Putamen (tissue), 1 donor: Measurements from ENCODE around the gene MYH9.

Experiments
- DNase-seq: peaks from one replicate; pipeline ENCODE4 v3.0.0-alpha.2; 2016; ENCODE audit warnings: low spot score

Gene MYH9

GRCh38 chr22:36367479-36367878 lies 20.3 kb downstream of the MYH9 start:
- DNase-seq: no peak

DNA sequence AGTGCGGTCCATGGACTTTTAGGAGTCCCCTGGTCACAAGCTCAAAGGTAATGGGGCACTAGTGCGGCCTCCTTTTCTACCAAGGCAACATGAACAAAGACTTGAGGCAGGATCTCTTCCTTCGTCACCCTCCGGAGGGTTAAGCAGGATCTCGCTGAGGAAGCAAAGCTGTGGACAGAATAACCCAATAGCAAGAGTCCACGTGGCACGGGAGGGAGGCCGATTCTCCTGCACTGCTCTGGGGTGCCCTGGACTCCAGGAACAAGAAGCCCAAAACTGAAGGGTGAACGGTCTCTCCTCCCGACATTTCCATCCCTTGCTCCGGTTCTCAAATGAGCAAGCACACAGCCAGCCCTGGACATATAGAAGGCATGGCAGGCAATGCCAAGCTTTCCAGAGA lies 20.7 kb downstream of the MYH9 start:
- DNase-seq: no peak

DNA sequence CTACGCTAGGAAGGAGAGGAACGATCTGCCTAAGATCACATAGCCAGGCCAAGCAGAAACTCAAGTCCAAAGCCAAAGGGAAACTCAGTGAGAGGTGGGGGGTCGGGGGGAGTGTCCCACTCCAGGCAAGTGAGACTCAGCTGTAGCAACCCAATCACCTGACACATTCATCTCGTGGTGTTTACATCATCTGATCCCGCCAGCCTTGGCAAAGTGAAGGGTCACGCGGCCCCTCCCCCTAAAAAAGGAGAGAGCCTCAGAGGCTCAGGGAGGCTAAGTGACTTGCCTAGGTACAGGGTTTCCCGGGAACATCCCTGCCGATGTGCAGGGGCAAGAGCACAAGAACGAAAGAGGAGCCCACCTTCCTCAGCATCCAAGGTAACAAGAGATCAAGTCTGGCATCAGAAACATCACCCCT lies 21.5 kb downstream of the MYH9 start:
- no peak for DNase-seq

DNA sequence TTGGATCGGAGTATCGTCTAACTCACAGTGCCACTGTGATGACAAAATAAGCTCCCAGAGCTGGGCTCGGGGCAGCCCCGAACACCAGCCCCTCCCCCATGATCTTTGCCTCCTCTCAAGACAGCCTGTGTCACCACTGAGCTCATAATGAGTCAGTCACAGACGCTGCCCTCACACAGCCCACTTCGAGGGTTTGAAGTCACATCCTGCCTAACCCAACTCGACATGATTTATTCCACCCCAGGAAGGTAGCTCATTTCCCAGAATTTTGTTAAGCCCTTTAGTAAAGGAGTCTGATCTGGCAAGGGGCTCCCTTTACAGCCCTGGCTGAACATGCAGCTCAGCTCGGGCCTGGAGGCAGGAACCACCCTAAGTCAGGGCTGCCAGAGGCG lies 22.8 kb downstream of the MYH9 start:
- DNase-seq: no peak

- DNase-seq: no peak
Observed at GRCh38 chr22:36364255-36365019, 23.3 kb downstream of the MYH9 start.

DNA sequence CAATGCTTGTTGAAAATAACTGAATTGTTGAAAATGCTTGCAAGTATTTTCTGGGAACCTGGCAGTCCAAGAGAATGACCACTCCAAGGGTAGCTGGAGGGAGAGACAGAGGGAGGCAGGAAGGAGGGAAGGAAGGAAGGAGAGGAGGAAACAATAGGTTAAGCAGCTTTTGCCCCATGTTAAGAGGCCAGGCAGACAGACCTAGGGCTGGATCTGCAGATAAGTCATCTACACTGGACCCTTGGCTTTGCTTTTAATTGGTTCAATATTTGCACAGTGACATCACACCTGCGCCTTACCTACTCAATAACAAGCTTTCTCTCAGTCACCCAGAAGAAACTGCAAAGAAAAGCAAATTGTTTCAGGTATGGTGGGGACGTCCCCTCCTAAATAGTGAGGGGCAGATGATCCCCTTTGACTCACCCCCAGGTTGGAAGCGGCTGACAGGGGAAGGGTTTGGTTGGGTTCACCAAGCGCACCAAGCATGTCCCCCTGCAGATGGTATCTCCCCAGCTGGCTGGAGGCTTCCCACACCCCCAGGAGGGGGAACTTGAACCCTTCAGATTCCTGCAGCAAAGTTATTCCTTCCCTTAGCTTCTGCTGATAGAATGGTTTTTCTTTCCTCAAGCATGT lies 24.3 kb downstream of the MYH9 start:
- no peak for DNase-seq

- no peak for DNase-seq
Observed at GRCh38 chr22:36362932-36363331, 24.8 kb downstream of the MYH9 start.

GRCh38 chr22:36362075-36362474 lies 25.7 kb downstream of the MYH9 start:
- no peak for DNase-seq

DNA sequence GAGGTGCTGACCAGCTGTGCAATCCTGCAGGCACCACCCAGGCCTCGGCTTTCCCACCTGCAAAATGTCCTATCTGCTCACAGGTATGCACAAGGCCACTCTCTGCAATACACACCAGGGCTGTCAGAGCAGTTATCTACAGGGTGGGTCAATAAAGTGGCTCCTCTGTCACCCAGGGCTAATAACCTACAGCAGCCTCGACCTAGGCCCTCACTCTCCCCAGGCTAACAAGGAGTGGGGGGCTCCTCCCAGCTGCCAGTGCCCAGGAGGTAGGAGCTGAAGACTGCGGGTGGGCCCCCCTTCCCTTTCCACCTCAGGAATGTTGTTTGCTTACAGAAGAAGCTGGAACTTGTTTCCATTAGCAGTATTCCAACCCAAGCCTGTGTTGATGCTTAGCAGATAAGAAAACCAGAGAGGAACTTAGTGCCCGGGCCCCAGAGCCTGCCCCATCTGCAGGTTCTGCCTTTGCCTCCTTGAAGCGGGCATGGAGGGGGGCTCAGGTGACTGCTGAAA lies 26.8 kb downstream of the MYH9 start:
- no peak for DNase-seq

DNA sequence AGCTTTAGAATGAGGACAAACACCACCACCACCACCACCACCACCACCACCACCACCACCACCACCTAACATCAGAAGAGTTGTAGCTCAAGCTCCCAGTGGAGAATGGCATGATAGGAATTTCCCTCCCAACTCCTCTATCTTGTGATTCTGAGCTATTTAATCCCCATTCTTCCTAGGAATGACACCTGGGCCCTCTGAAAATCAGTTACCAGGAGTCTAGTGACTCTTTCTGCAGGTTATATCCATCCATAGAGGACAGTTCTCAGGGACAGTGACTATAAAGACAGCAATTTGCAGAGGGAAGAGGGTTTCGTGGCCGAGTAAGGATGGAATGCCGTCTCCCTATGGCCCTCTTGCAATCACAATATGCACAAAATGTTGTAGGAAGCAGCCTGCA lies 27.8 kb downstream of the MYH9 start:
- no peak for DNase-seq

DNA sequence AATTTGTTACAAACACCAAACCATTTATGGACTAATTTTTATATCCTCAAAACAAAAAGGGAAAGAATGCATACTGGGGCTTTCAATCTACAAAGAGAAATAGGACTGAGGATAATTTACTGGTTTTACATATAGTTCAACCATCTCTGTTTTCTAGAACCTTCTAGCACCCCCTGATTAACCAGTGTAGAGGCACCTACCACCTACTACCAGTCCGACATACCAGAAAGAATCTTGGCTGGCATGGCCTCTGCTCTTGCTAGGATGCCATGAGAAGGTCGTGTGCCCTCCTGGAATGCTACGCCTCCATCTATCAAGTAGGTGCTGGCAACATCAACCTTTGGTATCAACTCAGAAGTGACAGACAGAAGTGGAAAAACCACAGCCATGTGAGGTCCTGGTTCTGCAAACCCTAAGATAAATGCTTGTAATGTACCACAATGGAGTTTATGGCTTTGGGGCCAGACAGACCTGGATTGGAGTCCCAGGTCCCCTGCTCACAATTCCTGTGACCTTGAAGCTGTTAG lies 28.2 kb downstream of the MYH9 start:
- DNase-seq: no peak

GRCh38 chr22:36358533-36359469 lies 29.0 kb downstream of the MYH9 start:
- DNase-seq: no peak

- no peak for DNase-seq
Observed at GRCh38 chr22:36356708-36357624, 30.8 kb downstream of the MYH9 start.

DNA sequence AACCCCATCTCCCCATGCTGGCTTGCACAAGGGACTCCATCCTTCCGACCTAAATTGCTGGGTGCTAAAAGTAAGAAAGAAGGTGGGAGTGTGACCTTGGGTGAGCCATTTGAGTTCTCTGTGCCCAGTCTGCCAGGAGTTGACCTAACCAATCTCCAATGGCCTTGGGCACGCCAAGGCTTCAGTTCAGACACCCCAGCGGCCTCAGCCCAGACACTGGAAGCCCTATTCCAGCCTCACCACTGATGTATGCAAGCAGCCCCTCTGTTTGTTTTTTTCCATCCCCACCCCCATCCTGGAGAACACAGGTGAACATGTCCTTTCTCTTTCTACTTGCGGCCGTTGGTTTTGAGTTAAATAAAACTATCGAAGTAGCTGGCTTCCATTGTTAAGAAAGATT lies 31.9 kb downstream of the MYH9 start:
- no peak for DNase-seq

- DNase-seq: no peak
Observed at GRCh38 chr22:36355362-36355761, 32.4 kb downstream of the MYH9 start.

GRCh38 chr22:36352803-36353507 lies 34.8 kb downstream of the MYH9 start:
- DNase-seq: no peak

GRCh38 chr22:36351921-36352802 lies 35.6 kb downstream of the MYH9 start:
- no peak for DNase-seq

DNA sequence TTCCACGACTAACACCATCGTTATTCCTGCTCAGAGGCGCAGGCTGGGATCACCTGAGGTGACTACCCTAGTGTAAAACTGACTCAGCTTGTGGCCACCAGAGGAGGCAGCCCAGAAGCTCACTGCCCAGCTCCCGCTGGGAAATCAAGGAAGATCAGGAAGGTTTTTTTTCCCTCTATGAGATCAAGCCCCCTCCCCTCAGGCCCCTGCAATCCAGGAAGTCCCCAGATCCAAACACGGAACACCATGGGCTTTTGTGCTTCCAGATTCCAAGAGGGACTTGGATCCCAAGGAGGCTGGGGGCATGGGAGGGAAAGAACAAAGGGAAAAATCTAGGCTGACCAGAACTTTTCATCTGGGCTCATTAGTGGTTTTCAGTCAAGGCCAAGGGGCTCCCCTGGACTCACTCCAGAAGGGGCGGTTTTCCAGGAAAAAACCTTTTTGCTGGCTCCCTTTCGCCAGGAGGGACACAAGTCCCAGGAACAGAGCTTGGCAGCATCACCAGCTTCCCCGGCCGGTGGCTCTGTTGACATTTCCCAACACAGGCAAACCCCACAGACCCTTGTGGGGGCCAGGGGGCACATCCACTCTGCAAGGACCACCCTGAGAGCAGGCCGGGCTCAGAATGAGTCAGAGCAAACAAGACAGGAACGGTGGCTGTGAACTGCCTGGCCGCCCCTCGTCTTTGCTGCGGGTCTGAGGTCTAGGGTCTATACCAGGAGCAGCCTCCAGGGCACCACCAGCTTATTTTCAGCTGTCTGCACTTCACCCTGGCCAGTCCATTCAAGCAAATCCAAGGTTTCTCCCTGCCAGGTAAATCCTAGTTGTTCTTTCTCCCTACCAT lies 36.8 kb downstream of the MYH9 start:
- no peak for DNase-seq

DNA sequence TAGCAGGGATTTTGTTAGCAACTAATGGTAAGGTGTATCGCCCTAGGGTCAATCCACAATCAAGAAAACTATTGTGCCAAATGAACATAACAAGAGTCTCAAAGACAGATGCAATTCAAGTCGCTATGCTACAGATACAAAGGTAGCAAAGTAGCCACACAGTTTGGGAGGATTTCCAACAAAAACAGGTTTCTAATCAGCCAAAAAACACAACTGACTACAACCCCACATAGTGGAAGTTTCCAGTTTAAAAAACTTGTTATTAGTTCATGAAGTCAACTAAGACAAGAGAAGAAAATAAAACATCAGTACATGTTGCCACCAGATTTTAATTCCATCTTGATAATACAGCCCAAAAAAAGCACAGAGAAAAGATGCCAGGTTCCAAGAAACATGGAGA lies 38.0 kb downstream of the MYH9 start:
- no peak for DNase-seq
